Testis (tissue), 3 donors: ENCODE measurements around the gene CACNA2D4. TPM values are rescaled to one million over a fixed set of nuclear protein-coding genes. Genes with fewer than 3 reads are reported as not detected.

Experiments
- DNase-seq: peaks from one replicate; pipeline ENCODE4 v3.0.0-alpha.2; 2019
- H3K27ac ChIP-seq, 2 donors: fragments of 200-600 bp; sonication (generic); one replicate each; pipeline ENCODE4 v1.5.1; 2019
- H3K27me3 ChIP-seq: fragments of 200-600 bp; sonication (generic); one replicate; pipeline ENCODE4 v1.5.1; 2019
- H3K36me3 ChIP-seq: fragments of 200-600 bp; sonication (generic); one replicate; pipeline ENCODE4 v1.5.1; 2017; ENCODE audit warnings: low read depth; ENCODE audit errors: missing control alignments
- H3K4me1 ChIP-seq: fragments of 200-600 bp; sonication (generic); one replicate; pipeline ENCODE4 v1.5.1; 2019
- H3K4me3 ChIP-seq, 2 donors: fragments of 200-600 bp; sonication (generic); one replicate each; pipeline ENCODE4 v1.5.1; 2017 to 2019
- H3K9me3 ChIP-seq: fragments of 200-600 bp; sonication (generic); one replicate; pipeline ENCODE4 v1.5.1; 2017
- CTCF ChIP-seq, 3 experiments: fragments of 450-650 bp in 2 of 3; fragments of 200-600 bp in 1 of 3; sonication (generic) in 1 of 3; IDR thresholded peaks; one replicate each; pipeline ENCODE4 v1.5.1; 2016 to 2019; ENCODE audit warnings: antibody characterized with exemption in 3 of 3, mild to moderate bottlenecking in 2 of 3, moderate library complexity in 1 of 3
- POLR2A ChIP-seq: fragments of 450-650 bp; IDR thresholded peaks from one replicate; pipeline ENCODE4 v1.6.1; 2017; ENCODE audit warnings: antibody characterized with exemption, mild to moderate bottlenecking, moderate library complexity
- WGBS, 2 donors: methylation state at CpG; one replicate each; pipeline ENCODE4 v1.1.5; 2018; 5-methylcytosine and 5-hydroxymethylcytosine counted together
- intact Hi-C: fragments of 100-400 bp; cut with DNase I; formaldehyde crosslinking; loops from one replicate; pipeline ENCODE4 v1.15.1; 2023; ENCODE audit warnings: low total_unique reads
- polyA plus RNA-seq: library from polyadenylated mRNA; stranded (reverse); fragments of 350-450 nt; fragmentation: Illumina TruSeq; extraction: RNeasy Lipid Tissue Mini Kit (QIAGEN cat#74804); gene quantifications from one replicate; pipeline ENCODE4 v1.2.3, GENCODE V29; 2014; ENCODE audit warnings: low read depth, low replicate concordance; ENCODE audit not compliant: insufficient read depth
- total RNA-seq, 2 donors: library from RNA; depleted of rRNA; stranded (reverse); fragments of >200 nt; gene quantifications; one replicate each; pipeline ENCODE4 v1.2.3, GENCODE V29; 2016

The CACNA2D4 gene
- total and polyA plus RNA-seq, 3 donors from 2014 or later: 10.8 to 18.3 (median 15.8) TPM

GRCh38 chr12:1798641-1799020 is 119.8 kb downstream of the CACNA2D4 start:
- WGBS, 2 donors: 81 to 88% methylated on average over 4 to 5 of the region's 6 CpGs
- no peak for DNase-seq
- no peak overlapping the region for H3K27ac ChIP-seq
- H3K9me3 ChIP-seq: no peaks in the 10 kb centered on the region
- no peaks in the 10 kb centered on the region for H3K27me3 ChIP-seq
- H3K4me3 ChIP-seq: no peak overlapping the region
- no peaks in the 10 kb centered on the region for H3K36me3 ChIP-seq
- intact Hi-C loops: loop anchor here (5.0 kb wide), 1 partner anchor 139 kb away; no protein-coding TSS in a partner anchor
- TF ChIP-seq POLR2A (no peak), CTCF (IDR thresholded peaks at IDR 0.05) (no peak)
- peaks cover 5% of the 10 kb centered on the region for H3K4me1 ChIP-seq

- no peak overlapping the region for H3K4me3 ChIP-seq
- TF ChIP-seq CTCF (IDR thresholded peaks at IDR 0.05): no peak
- TF ChIP-seq POLR2A: no peak
- peaks cover 5% of the 10 kb centered on the region for H3K4me1 ChIP-seq
- H3K27ac ChIP-seq: peak overlapping the region in 1 of 2 donors; percentile 73
- H3K9me3 ChIP-seq: no peaks in the 10 kb centered on the region
- DNase-seq: peak; percentile 12
- H3K27me3 ChIP-seq: no peaks in the 10 kb centered on the region
- no peaks in the 10 kb centered on the region for H3K36me3 ChIP-seq
- intact Hi-C loops: loop anchor here (5.0 kb wide), 1 partner anchor 139 kb away; no protein-coding TSS in a partner anchor
- WGBS, 2 donors: 79 to 83% methylated on average over 16 to 22 of the region's 22 CpGs
These were observed 120.3 kb downstream of the CACNA2D4 start for GRCh38 chr12:1797991-1798640.

- Histone ChIP-seq H3K36me3 (no peaks in the 10 kb centered on the region), H3K27ac (peak overlapping the region; percentile 73 to 81), H3K4me1 (peaks cover 5% of the 10 kb centered on the region), H3K27me3 (no peaks in the 10 kb centered on the region), H3K4me3 (peak overlapping the region; percentile 62 to 76), H3K9me3 (no peaks in the 10 kb centered on the region)
- intact Hi-C loops: loop anchor here (5.0 kb wide), 1 partner anchor 140 kb away; no protein-coding TSS in a partner anchor
- 14 to 18% methylated on average over 18 to 68 of the region's 71 CpGs for WGBS, 2 donors
- peak; percentile 62 for DNase-seq
- TF ChIP-seq CTCF (IDR thresholded peaks at IDR 0.05) (no peak), POLR2A (no peak)
These were observed 121.2 kb downstream of the CACNA2D4 start for GRCh38 chr12:1797011-1797901.

GRCh38 chr12:1796515-1797010 is 121.9 kb downstream of the CACNA2D4 start:
- peak overlapping the region; percentile 62 to 76 for H3K4me3 ChIP-seq
- H3K36me3 ChIP-seq: no peaks in the 10 kb centered on the region
- peak overlapping the region; percentile 73 to 81 for H3K27ac ChIP-seq
- intact Hi-C loops: loop anchor here (5.0 kb wide), 1 partner anchor 141 kb away; no protein-coding TSS in a partner anchor
- H3K9me3 ChIP-seq: no peaks in the 10 kb centered on the region
- DNase-seq: peak; percentile 46
- no peaks in the 10 kb centered on the region for H3K27me3 ChIP-seq
- WGBS, 2 donors: 1% methylated on average over 15 to 43 of the region's 43 CpGs
- no peak for TF ChIP-seq POLR2A
- no peak for TF ChIP-seq CTCF (IDR thresholded peaks at IDR 0.05)
- H3K4me1 ChIP-seq: peaks cover 5% of the 10 kb centered on the region
